Right atrium auricular region (tissue), 2 donors: ENCODE results near the gene PDE6G. TPM values are rescaled to one million over a fixed set of nuclear protein-coding genes. Genes with fewer than 3 reads are reported as not detected.
A peak's percentile ranks its signal among the peaks of the same experiment; 100 is the strongest.
"Not testable (repeated sequence)": the region's sequence is repeated elsewhere in the genome, so short reads cannot be mapped to it uniquely, and the experiment has no call there.

Source experiments
- DNase-seq: peaks from one replicate; pipeline ENCODE4 v3.0.0-alpha.2; 2019; ENCODE audit warnings: low spot score
- H3K27ac ChIP-seq, 2 donors: fragments of 200-600 bp; sonication (generic); 1 replicate in 1 of 2; 2 replicates in 1 of 2; pipeline ENCODE4 v1.5.1; 2016 to 2019
- H3K27me3 ChIP-seq, 2 donors: fragments of 200-600 bp; sonication (generic); one replicate each; pipeline versions ENCODE4 v1.5.1 to v1.6.0; 2017 to 2019
- H3K36me3 ChIP-seq: fragments of 200-600 bp; sonication (generic); one replicate; pipeline ENCODE4 v1.5.1; 2016
- H3K4me1 ChIP-seq, 2 donors: fragments of 200-600 bp; sonication (generic); one replicate each; pipeline versions ENCODE4 v1.5.1 to v1.6.0; 2017 to 2019
- H3K4me3 ChIP-seq, 2 donors: fragments of 200-600 bp; sonication (generic); 1 replicate in 1 of 2; 2 replicates in 1 of 2; pipeline ENCODE4 v1.5.1; 2017 to 2019; ENCODE audit warnings: mild to moderate bottlenecking in 1 of 2, moderate library complexity in 1 of 2
- H3K9me3 ChIP-seq, 2 donors: fragments of 200-600 bp; sonication (generic); one replicate each; pipeline ENCODE4 v1.5.1; 2019
- total RNA-seq, 2 donors: library from RNA; depleted of rRNA; stranded (reverse); fragments of >200 nt; gene quantifications; one replicate each; pipeline ENCODE4 v1.1.0, GENCODE V29; 2016
- TF ChIP-seq, protein P1 (sequence below), 2 donors: fragments of 200-600 bp; sonication (generic); IDR thresholded peaks; one replicate each; pipeline ENCODE4 v1.5.1; 2019; ENCODE audit warnings: antibody characterized with exemption in 2 of 2

Gene PDE6G
- total RNA-seq, 2 donors from 2014 or later = not detected

DNA sequence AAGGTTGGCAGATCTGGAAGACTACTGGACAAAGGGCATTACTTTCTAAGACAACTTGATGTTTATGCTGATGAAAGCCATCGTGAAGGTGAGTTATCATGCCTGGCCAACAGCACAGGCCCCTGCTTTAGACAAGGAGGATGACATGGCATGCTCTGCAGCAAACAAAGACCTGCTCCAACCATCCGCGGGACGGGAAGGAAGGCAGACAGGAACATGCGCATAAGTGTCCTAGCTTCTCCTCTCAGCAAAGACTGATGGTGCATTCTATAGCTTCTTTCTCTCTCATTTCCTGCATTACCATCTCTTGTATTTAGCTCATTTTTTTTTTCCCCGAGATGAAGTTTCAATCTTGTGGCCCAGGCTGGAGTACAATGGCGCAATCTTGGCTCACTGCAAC lies 24.9 kb downstream of the PDE6G start:
- TF ChIP-seq, protein P1, sequence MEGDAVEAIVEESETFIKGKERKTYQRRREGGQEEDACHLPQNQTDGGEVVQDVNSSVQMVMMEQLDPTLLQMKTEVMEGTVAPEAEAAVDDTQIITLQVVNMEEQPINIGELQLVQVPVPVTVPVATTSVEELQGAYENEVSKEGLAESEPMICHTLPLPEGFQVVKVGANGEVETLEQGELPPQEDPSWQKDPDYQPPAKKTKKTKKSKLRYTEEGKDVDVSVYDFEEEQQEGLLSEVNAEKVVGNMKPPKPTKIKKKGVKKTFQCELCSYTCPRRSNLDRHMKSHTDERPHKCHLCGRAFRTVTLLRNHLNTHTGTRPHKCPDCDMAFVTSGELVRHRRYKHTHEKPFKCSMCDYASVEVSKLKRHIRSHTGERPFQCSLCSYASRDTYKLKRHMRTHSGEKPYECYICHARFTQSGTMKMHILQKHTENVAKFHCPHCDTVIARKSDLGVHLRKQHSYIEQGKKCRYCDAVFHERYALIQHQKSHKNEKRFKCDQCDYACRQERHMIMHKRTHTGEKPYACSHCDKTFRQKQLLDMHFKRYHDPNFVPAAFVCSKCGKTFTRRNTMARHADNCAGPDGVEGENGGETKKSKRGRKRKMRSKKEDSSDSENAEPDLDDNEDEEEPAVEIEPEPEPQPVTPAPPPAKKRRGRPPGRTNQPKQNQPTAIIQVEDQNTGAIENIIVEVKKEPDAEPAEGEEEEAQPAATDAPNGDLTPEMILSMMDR (IDR thresholded peaks at IDR 0.05) = no peak
- no peaks in the 10 kb centered on the region for H3K27me3 ChIP-seq
- peaks cover 38% of the 10 kb centered on the region for H3K36me3 ChIP-seq
- H3K4me3 ChIP-seq = no peak overlapping the region
- no peak overlapping the region for H3K27ac ChIP-seq
- DNase-seq = no peak
- H3K4me1 ChIP-seq = peaks cover 0 to 32% of the 10 kb centered on the region in 2 donors
- no peaks in the 10 kb centered on the region for H3K9me3 ChIP-seq

GRCh38 chr17:81630274-81630673 lies 26.1 kb downstream of the PDE6G start:
- DNase-seq = no peak
- Histone ChIP-seq H3K27ac (no peak overlapping the region), H3K27me3 (no peaks in the 10 kb centered on the region), H3K9me3 (no peaks in the 10 kb centered on the region), H3K4me3 (no peak overlapping the region), H3K4me1 (peaks cover 0 to 21% of the 10 kb centered on the region in 2 donors), H3K36me3 (peaks cover 50% of the 10 kb centered on the region)
- TF ChIP-seq, protein P1 (IDR thresholded peaks at IDR 0.05) = no peak

DNA sequence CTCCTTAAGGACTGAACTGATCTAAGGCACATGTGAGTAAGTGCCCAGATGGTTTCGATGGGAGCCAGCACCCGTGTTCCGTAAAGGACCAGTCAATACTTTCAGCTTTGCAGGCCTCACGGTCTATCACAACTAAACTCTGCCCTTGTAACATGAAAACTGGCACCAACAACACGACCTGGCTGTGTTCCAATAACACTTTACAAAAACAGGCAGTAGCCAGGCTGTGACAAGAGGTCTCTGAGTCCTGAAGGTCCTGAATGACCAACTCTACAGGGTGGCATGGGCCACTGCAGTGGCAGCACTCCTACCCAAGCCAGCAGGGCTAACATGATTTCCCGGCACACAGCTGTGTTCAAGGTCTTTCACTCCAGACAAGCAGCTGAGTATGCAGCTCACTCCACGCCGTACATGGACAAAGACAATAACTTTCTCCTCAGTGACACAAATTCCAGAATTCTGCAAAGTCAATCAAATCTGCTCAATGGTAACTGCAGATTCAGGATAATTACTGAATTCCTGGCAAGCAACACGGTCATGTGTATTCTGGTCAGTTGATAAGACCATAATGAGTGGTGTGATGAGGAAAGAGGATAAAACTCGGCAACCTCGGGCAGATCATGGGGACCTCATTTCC lies 34.7 kb downstream of the PDE6G start:
- Histone ChIP-seq H3K27ac (no peak overlapping the region), H3K36me3 (peaks cover 69% of the 10 kb centered on the region), H3K9me3 (no peaks in the 10 kb centered on the region), H3K4me1 (peaks cover 0 to 11% of the 10 kb centered on the region in 2 donors), H3K27me3 (no peaks in the 10 kb centered on the region), H3K4me3 (no peak overlapping the region)
- TF ChIP-seq, protein P1 (IDR thresholded peaks at IDR 0.05) = no peak
- DNase-seq = no peak

GRCh38 chr17:81618307-81618706 lies 38.0 kb downstream of the PDE6G start:
- H3K36me3 ChIP-seq = peaks cover 40% of the 10 kb centered on the region
- not testable (repeated sequence) for DNase-seq

DNA sequence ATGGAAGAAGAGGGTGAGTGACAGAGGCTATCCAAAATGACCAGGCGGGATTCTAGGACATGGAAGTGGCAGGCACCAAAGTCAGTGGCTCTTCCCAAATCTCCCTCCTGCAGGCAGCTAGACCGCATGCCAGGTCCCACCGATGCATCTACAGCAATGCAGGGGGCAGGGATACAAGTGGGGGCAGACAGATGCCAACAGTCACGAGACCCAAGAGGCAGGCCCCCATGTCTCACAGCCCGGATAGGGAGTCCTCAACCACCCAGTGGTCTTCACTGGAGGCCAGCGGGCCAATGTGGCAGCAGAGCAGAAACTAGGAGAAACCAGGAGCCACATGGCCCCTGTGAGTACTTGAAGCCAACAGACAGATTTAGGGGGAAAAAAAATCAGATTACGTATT lies 39.5 kb downstream of the PDE6G start:
- DNase-seq = no peak
- H3K27ac ChIP-seq = no peak overlapping the region
- H3K4me1 ChIP-seq = peaks cover 0 to 38% of the 10 kb centered on the region in 2 donors
- no peak overlapping the region for H3K4me3 ChIP-seq
- no peaks in the 10 kb centered on the region for H3K9me3 ChIP-seq
- no peaks in the 10 kb centered on the region for H3K27me3 ChIP-seq
- H3K36me3 ChIP-seq = peaks cover 41% of the 10 kb centered on the region
- TF ChIP-seq, protein P1 (IDR thresholded peaks at IDR 0.05) = no peak

More at GRCh38 chr17:81618307-81618706, 38.0 kb downstream of the PDE6G start:
- not testable (repeated sequence) for H3K27ac ChIP-seq, H3K4me3 ChIP-seq, H3K9me3 ChIP-seq, H3K27me3 ChIP-seq
- H3K4me1 ChIP-seq = peaks cover 0 to 32% of the 10 kb centered on the region in 2 donors

DNA sequence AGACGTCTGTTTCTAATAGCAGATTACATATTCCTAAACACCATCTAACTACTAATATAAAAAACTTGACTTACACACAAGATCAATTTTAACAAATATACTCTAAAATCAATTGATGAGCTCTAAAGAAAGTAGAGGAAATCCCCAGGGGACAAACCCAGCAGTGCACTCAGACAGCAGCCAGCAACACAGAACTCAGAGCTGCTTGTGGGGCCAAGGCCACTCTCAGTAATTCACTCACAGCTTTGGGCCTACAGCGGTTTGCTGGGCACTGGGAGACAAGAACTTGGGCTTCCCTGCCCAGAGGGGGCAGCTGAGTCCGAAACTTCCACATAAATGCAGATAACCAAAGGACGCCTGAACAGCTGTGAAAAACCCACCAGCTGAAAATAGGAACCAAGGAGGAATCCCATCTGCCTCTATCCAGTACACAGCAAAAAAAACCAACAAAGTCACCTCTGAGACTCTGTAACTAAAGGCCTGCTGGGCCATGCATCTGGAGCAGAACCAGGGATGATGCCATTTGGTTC lies 40.9 kb downstream of the PDE6G start:
- H3K36me3 ChIP-seq = peaks cover 27% of the 10 kb centered on the region
- H3K4me1 ChIP-seq = peaks cover 0 to 30% of the 10 kb centered on the region in 2 donors
- no peak overlapping the region for H3K4me3 ChIP-seq
- TF ChIP-seq, protein P1 (IDR thresholded peaks at IDR 0.05) = no peak
- H3K9me3 ChIP-seq = no peaks in the 10 kb centered on the region
- H3K27me3 ChIP-seq = no peaks in the 10 kb centered on the region
- H3K27ac ChIP-seq = peak overlapping the region; percentile 55 to 71
- no peak for DNase-seq
